ENCODE measurements around the gene HCK.

DNA sequence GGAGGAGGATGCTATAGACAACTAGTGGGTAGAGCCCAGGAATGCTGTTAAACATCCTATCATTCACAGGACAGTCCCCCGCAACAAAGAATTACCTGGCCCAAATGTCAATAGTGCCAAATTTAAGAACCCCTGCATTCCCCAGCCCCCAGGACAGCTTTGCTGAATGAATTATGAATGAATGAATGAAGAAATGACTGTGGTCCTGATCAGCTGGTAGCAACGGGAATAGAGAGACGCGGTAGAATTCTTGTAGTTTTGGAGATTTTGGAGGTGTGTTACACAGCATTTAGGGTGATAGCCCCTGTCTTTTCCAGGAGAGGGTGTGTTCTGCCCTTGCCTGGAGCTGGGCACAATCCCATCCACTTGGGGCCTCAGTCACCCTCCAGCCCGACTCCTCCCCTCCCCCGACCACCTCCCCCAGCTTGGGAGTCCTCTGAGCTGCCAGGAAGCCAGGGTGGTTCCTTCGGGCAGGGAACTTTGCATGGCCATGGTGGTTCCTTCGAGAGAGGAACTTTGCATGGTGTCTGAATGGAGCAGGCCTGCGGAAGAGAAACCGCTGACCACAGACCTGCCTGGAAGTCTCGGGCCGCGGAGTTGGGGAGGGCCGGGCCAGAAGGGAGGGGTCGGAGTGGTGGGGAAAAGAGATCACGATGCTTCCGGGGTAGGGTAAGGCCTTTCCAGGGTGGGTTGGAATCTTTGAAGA lies 1.0 kb upstream of the HCK start:
- TF ChIP-seq GATA3 (IDR thresholded peaks at IDR 0.05; ENCODE audit: low read depth, low read length) = no peak
- TF ChIP-seq GATA2 (IDR thresholded peaks at IDR 0.05; ENCODE audit: low read depth, low read length) = no peak

Measured in SH-SY5Y (cell line).